Ovary (tissue), 9 donors: Measurements from ENCODE around the gene KRT83. TPM values are rescaled to one million over a fixed set of nuclear protein-coding genes. Genes with fewer than 3 reads are reported as not detected.

Experiments used
- DNase-seq, 5 donors: peaks; one replicate each; pipeline ENCODE4 v3.0.0-alpha.2; 2019 to 2020
- H3K27ac ChIP-seq, 2 donors: fragments of 200-600 bp; one replicate each; pipeline versions ENCODE4 v1.5.1 to v1.8.0; 2019 to 2022
- H3K27me3 ChIP-seq: fragments of 200-600 bp; one replicate; pipeline ENCODE4 v1.8.0; 2022
- H3K36me3 ChIP-seq: fragments of 200-600 bp; sonication (generic); one replicate; pipeline ENCODE4 v1.5.1; 2019
- H3K4me1 ChIP-seq: one replicate; pipeline ENCODE4 v1.8.1; 2013; ENCODE audit warnings: mild to moderate bottlenecking, moderate library complexity; ENCODE audit not compliant: insufficient read depth
- H3K4me3 ChIP-seq: fragments of 200-600 bp; sonication (generic); one replicate; pipeline ENCODE4 v1.5.1; 2017
- H3K9me3 ChIP-seq, 2 donors: fragments of 200-600 bp in 1 of 2; sonication (generic) in 1 of 2; one replicate each; pipeline versions ENCODE4 v1.5.1 to v1.8.1; 2013 to 2019; ENCODE audit warnings: mild to moderate bottlenecking in 1 of 2, moderate library complexity in 1 of 2
- CTCF ChIP-seq, 3 donors: fragments of 450-650 bp in 2 of 3; fragments of 200-600 bp in 1 of 3; IDR thresholded peaks; one replicate each; pipeline versions ENCODE4 v1.5.1 to v1.8.0; 2016 to 2022; ENCODE audit warnings: antibody characterized with exemption in 3 of 3, mild to moderate bottlenecking in 1 of 3
- EP300 ChIP-seq: sonication (generic); formaldehyde crosslinking; IDR thresholded peaks from one replicate; pipeline ENCODE4 v1.6.1; 2017; ENCODE audit warnings: antibody characterized with exemption
- POLR2A ChIP-seq: fragments of 450-650 bp; IDR thresholded peaks from one replicate; pipeline ENCODE4 v1.6.1; 2017; ENCODE audit warnings: antibody characterized with exemption, mild to moderate bottlenecking, moderate library complexity
- WGBS, 3 donors: extraction: QIAGEN DNeasy Blood & Tissue Kit in 1 of 3; methylation state at CpG; one replicate each; pipeline versions ENCODE4 v1.1.5 to v1.1.7; 2013 to 2017; 5-methylcytosine and 5-hydroxymethylcytosine counted together
- intact Hi-C, 4 donors: fragments of 100-400 bp; cut with DNase I; formaldehyde crosslinking; loops; one replicate each; pipeline versions ENCODE4 v1.11.0 to v1.15.1; 2022 to 2023
- polyA plus RNA-seq, 2 donors: library from polyadenylated mRNA; stranded (reverse); fragments of 200-250 nt in 1 of 2; fragments of 350-450 nt in 1 of 2; fragmentation: Illumina TruSeq in 1 of 2; extraction: RNeasy Lipid Tissue Mini Kit (QIAGEN cat#74804) in 1 of 2; gene quantifications; one replicate each; pipeline ENCODE4 v1.2.3, GENCODE V29; 2013 to 2014
- total RNA-seq, 7 donors: library from RNA; depleted of rRNA in 2 of 7; stranded (reverse); fragments of >200 nt in 2 of 7; fragmentation: NEBNext Ultra II Directional in 3 of 7; extraction: Animal tissue kit (Norgen Biotek cat#: 25700) in 3 of 7; gene quantifications; one replicate each; pipeline versions ENCODE4 v1.1.0 to v1.2.4, GENCODE V29; 2016 to 2023
- donor health status: DM: no; HTN: no; CAD: no; lungs with moderate emphysema.
- donor health status: DM: no; HTN: no; CAD: no.
- donor health status: Bipolar disorder and iron deficiency.
- donor health status: DM: yes; HTN: yes; CAD: no.
- donor health status: DM: no; HTN: no; CAD: no.
- donor health status: DM: yes; HTN: yes; CAD: no.

The KRT83 gene
- total and polyA plus RNA-seq, 9 donors: not detected

GRCh38 chr12:52367876-52368275, 46.7 kb upstream of the KRT83 start:
- intact Hi-C loops: loop anchor here in 1 of 4 donors (10.0 kb wide), 1 partner anchor 207 kb away; the partner anchor contains the start of gene KRT74
- Histone ChIP-seq H3K9me3 (no peaks in the 10 kb centered on the region), H3K36me3 (no peaks in the 10 kb centered on the region), H3K27ac (no peak overlapping the region), H3K4me1 (peaks cover 7% of the 10 kb centered on the region), H3K4me3 (no peak overlapping the region), H3K27me3 (no peaks in the 10 kb centered on the region)
- no peak for TF ChIP-seq POLR2A
- TF ChIP-seq EP300: no peak
- no peak for TF ChIP-seq CTCF (IDR thresholded peaks at IDR 0.05)
- 72 to 79% (median 75%) methylated on average over 6 of the region's 6 CpGs for WGBS, 3 donors
- no peak for DNase-seq

- Histone ChIP-seq H3K9me3 (no peaks in the 10 kb centered on the region), H3K4me1 (peaks cover 7% of the 10 kb centered on the region), H3K4me3 (no peak within 1 kb of the TSS), H3K27ac (no peak within 1 kb of the TSS), H3K36me3 (no peaks in the 10 kb centered on the region), H3K27me3 (no peaks in the 10 kb centered on the region)
- intact Hi-C loops: loop anchor here in 1 of 4 donors (10.0 kb wide), 1 partner anchor 208 kb away; the partner anchor contains the start of gene KRT74
- DNase-seq: no peak
- 65 to 72% (median 69%) methylated on average over 39 to 42 of the region's 42 CpGs for WGBS, 3 donors
- no peak for TF ChIP-seq CTCF (IDR thresholded peaks at IDR 0.05)
Measured at GRCh38 chr12:52366738-52367485, 45.7 kb upstream of the KRT83 start, which contains the start of gene KRT85. Gene KRT85, minus strand, starts transcription at chr12:52367481. Its CDS starts 76 bp downstream, at chr12:52367405.

- Histone ChIP-seq H3K27me3 (no peaks in the 10 kb centered on the region), H3K36me3 (no peaks in the 10 kb centered on the region), H3K4me1 (no peaks in the 10 kb centered on the region), H3K27ac (no peak overlapping the region), H3K9me3 (no peaks in the 10 kb centered on the region), H3K4me3 (no peak overlapping the region)
- WGBS, 3 donors: 82 to 87% (median 86%) methylated on average over 14 of the region's 14 CpGs
- no peak for DNase-seq
- intact Hi-C loops: loop anchor here in 1 of 4 donors (10.0 kb wide), 1 partner anchor 210 kb away; the partner anchor contains the start of gene KRT74
- TF ChIP-seq CTCF (IDR thresholded peaks at IDR 0.05): no peak
- no peak for TF ChIP-seq POLR2A
- no peak for TF ChIP-seq EP300
Measured at GRCh38 chr12:52364901-52365489, 43.8 kb upstream of the KRT83 start.

GRCh38 chr12:52364061-52364460, 42.9 kb upstream of the KRT83 start:
- Histone ChIP-seq H3K36me3 (no peaks in the 10 kb centered on the region), H3K27ac (no peak overlapping the region), H3K4me1 (no peaks in the 10 kb centered on the region), H3K4me3 (no peak overlapping the region), H3K27me3 (no peaks in the 10 kb centered on the region), H3K9me3 (no peaks in the 10 kb centered on the region)
- WGBS, 3 donors: 75 to 81% (median 79%) methylated on average over 7 of the region's 7 CpGs
- no peak for DNase-seq
- TF ChIP-seq POLR2A (no peak), CTCF (IDR thresholded peaks at IDR 0.05) (no peak), EP300 (no peak)
- intact Hi-C loops: loop anchor here in 1 of 4 donors (10.0 kb wide), 1 partner anchor 211 kb away; the partner anchor contains the start of gene KRT74
